HCT116 (cell line): ENCODE measurements around the gene HECTD2. TPM values are rescaled to one million over a fixed set of nuclear protein-coding genes. Genes with fewer than 3 reads are reported as not detected.

ENCODE experiments used
- ATAC-seq: fragments of 200-7000 bp; cut with Tn5 transposase; 2 replicates; pipeline ENCODE4 v1.9.1; 2020; ENCODE audit warnings: mild to moderate bottlenecking, moderate library complexity
- BruUV-seq: library from RNA; stranded (reverse); fragments of 400-500 nt; replicated peaks from 2 replicates; lab custom pipeline; 2021; lab: Mats Ljungman, UMichigan
- CTCF ChIA-PET: fragments of 300-600 bp; sonication (Branson Sonifier 250); formaldehyde crosslinking; loops from one replicate; lab custom pipeline; 2021; ENCODE audit warnings: antibody characterized with exemption; lab: Charles Lee
- POLR2A ChIA-PET: fragments of 300-600, 350-600 bp; sonication (Branson Sonifier 250); formaldehyde crosslinking; loops from one replicate; lab custom pipeline; 2021; ENCODE audit warnings: antibody characterized with exemption; lab: Charles Lee
- RAD21 ChIA-PET, 2 experiments: fragments of 300-600 bp; sonication (Branson Sonifier 250); formaldehyde crosslinking; loops; one replicate each; lab custom pipeline; 2023; ENCODE audit warnings: low total read pairs in 2 of 2; ENCODE audit not compliant: uncharacterized antibody in 2 of 2, unreplicated experiment in 2 of 2, low non-redundant PET in 1 of 2; lab: Charles Lee
- DNase-seq: peaks from one replicate; pipeline ENCODE4 v3.0.0-alpha.2; 2010; ENCODE audit warnings: low read depth, low spot score
- H2AFZ ChIP-seq: fragments of 200-600 bp; shearing (Covaris generic), sonication (generic); 2 replicates; pipeline ENCODE4 v1.6.1; 2017; ENCODE audit warnings: low read depth, mixed run types, mixed read lengths, antibody characterized with exemption, low read length; ENCODE audit not compliant: poor library complexity, severe bottlenecking
- H3K27ac ChIP-seq: 2 replicates; pipeline ENCODE4 v1.5.1; 2012; ENCODE audit warnings: low read depth, low read length
- H3K27me3 ChIP-seq: fragments of 200-600 bp; sonication (generic); 2 replicates; pipeline ENCODE4 v1.6.1; 2016; ENCODE audit warnings: mixed run types, low read length, mixed read lengths; ENCODE audit not compliant: insufficient read depth
- H3K36me3 ChIP-seq, 2 experiments: fragments of 200-500 bp in 1 of 2; fragments of 200-600 bp in 1 of 2; sonication (Bioruptor generic) in 1 of 2; sonication (generic) in 1 of 2; 2 replicates each; pipeline versions ENCODE4 v1.5.1 to v1.6.1; 2014 to 2016; ENCODE audit warnings: low read length in 2 of 2, inconsistent platforms in 1 of 2, mixed read lengths in 1 of 2, mixed run types in 1 of 2; ENCODE audit not compliant: insufficient read depth in 2 of 2, control insufficient read depth in 1 of 2
- H3K4me1 ChIP-seq, 2 experiments: fragments of 200-600 bp in 1 of 2; sonication (generic) in 1 of 2; 2 replicates each; pipeline versions ENCODE4 v1.5.1 to v1.6.1; 2012 to 2017; ENCODE audit warnings: low read length in 2 of 2, inconsistent platforms in 1 of 2, mild to moderate bottlenecking in 1 of 2, mixed read lengths in 1 of 2, mixed run types in 1 of 2, moderate library complexity in 1 of 2; ENCODE audit not compliant: insufficient read depth in 2 of 2, control insufficient read depth in 1 of 2
- H3K4me2 ChIP-seq: fragments of 200-600 bp; sonication (generic); 2 replicates; pipeline ENCODE4 v1.6.1; 2017; ENCODE audit warnings: mixed run types, low read length, mixed read lengths
- H3K4me3 ChIP-seq, 2 experiments: fragments of 200-600 bp in 1 of 2; sonication (generic) in 1 of 2; replicated peaks in 1 of 2; 2 replicates each; pipeline ENCODE4 v1.5.1; 2011 to 2016; ENCODE audit warnings: low read length in 2 of 2, control low read depth in 1 of 2, low read depth in 1 of 2, mild to moderate bottlenecking in 1 of 2, mixed read lengths in 1 of 2, mixed run types in 1 of 2
- H3K79me2 ChIP-seq: fragments of 200-600 bp; sonication (generic); 2 replicates; pipeline ENCODE4 v1.6.1; 2017; ENCODE audit warnings: mild to moderate bottlenecking, mixed run types, low read length, moderate library complexity, mixed read lengths; ENCODE audit not compliant: insufficient read depth
- H3K9ac ChIP-seq: fragments of 200-600 bp; sonication (generic); 2 replicates; pipeline ENCODE4 v1.6.1; 2016; ENCODE audit warnings: low read length, mixed read lengths
- H3K9me2 ChIP-seq: fragments of 200-600 bp; sonication (generic), shearing (Covaris generic); 2 replicates; pipeline ENCODE4 v1.6.1; 2017; ENCODE audit warnings: mixed run types, mild to moderate bottlenecking, moderate library complexity; ENCODE audit not compliant: insufficient read depth
- H3K9me3 ChIP-seq, 2 experiments: fragments of 200-500 bp in 1 of 2; fragments of 200-600 bp in 1 of 2; sonication (Bioruptor generic) in 1 of 2; sonication (generic) in 1 of 2; 2 replicates each; pipeline ENCODE4 v1.6.1; 2014 to 2017; ENCODE audit warnings: low read length in 2 of 2, mixed read lengths in 2 of 2, inconsistent platforms in 1 of 2, low read depth in 1 of 2, mild to moderate bottlenecking in 1 of 2, mixed run types in 1 of 2, moderate library complexity in 1 of 2; ENCODE audit not compliant: control insufficient read depth in 1 of 2, insufficient read depth in 1 of 2
- H4K20me1 ChIP-seq: fragments of 200-600 bp; sonication (generic), shearing (Covaris generic); 2 replicates; pipeline ENCODE4 v1.6.1; 2017; ENCODE audit warnings: mixed run types, mild to moderate bottlenecking, moderate library complexity; ENCODE audit not compliant: insufficient read depth
- CEBPB ChIP-seq: IDR thresholded peaks from 2 replicates; pipeline ENCODE4 v1.6.1; 2012; ENCODE audit warnings: low read depth
- CTCF ChIP-seq, 3 experiments: fragments of 200-600 bp in 1 of 3; sonication (generic) in 1 of 3; IDR thresholded peaks in 2 of 3; conservative IDR thresholded peaks in 1 of 3; 2 replicates each; pipeline ENCODE4 v1.5.1; 2012 to 2017; ENCODE audit warnings: low read depth in 2 of 3, low read length in 2 of 3, antibody characterized with exemption in 1 of 3, borderline replicate concordance in 1 of 3, control low read depth in 1 of 3, mild to moderate bottlenecking in 1 of 3, mixed read lengths in 1 of 3, mixed run types in 1 of 3, moderate library complexity in 1 of 3; ENCODE audit not compliant: insufficient read depth in 1 of 3
- EGR1 ChIP-seq: IDR thresholded peaks from 2 replicates; pipeline ENCODE4 v1.6.1; 2012; ENCODE audit warnings: low read depth
- ELF1 ChIP-seq: IDR thresholded peaks from 2 replicates; pipeline ENCODE4 v1.6.1; 2012; ENCODE audit warnings: low read depth, borderline replicate concordance
- EZH2phosphoT487 ChIP-seq: fragments of 200-600 bp; IDR thresholded peaks from 2 replicates; pipeline ENCODE4 v1.6.1; 2018; ENCODE audit warnings: antibody characterized with exemption, borderline replicate concordance
- FOSL1 ChIP-seq: IDR thresholded peaks from 2 replicates; pipeline ENCODE4 v1.6.1; 2012; ENCODE audit warnings: low read depth
- MAX ChIP-seq: IDR thresholded peaks from 2 replicates; pipeline ENCODE4 v1.6.1; 2012
- POLR2A ChIP-seq: IDR thresholded peaks from 2 replicates; pipeline ENCODE4 v1.7.0; 2011; ENCODE audit warnings: borderline replicate concordance; ENCODE audit not compliant: insufficient read depth, insufficient read length; ENCODE audit errors: extremely low read depth
- POLR2AphosphoS5 ChIP-seq: IDR thresholded peaks from 2 replicates; pipeline ENCODE4 v1.6.1; 2011; ENCODE audit warnings: mild to moderate bottlenecking, low read depth, low read length, moderate library complexity
- RAD21 ChIP-seq: IDR thresholded peaks from 2 replicates; pipeline ENCODE4 v1.6.1; 2012; ENCODE audit warnings: low read depth, mild to moderate bottlenecking
- SIN3A ChIP-seq: IDR thresholded peaks from 2 replicates; pipeline ENCODE4 v1.6.1; 2012; ENCODE audit warnings: low read depth
- SP1 ChIP-seq: IDR thresholded peaks from 2 replicates; pipeline ENCODE4 v1.6.1; 2012; ENCODE audit warnings: low read depth
- SRF ChIP-seq: IDR thresholded peaks from 2 replicates; pipeline ENCODE4 v1.6.1; 2012; ENCODE audit warnings: low read depth
- TCF7L2 ChIP-seq: IDR thresholded peaks from 2 replicates; pipeline ENCODE4 v1.7.0; 2011; ENCODE audit warnings: borderline replicate concordance, inconsistent platforms; ENCODE audit not compliant: insufficient read depth, insufficient read length; ENCODE audit errors: extremely low read depth
- YY1 ChIP-seq: IDR thresholded peaks from 2 replicates; pipeline ENCODE4 v1.6.1; 2011; ENCODE audit warnings: low read length, low read depth, moderate library complexity, mild to moderate bottlenecking; ENCODE audit not compliant: insufficient replicate concordance; ENCODE audit errors: extremely low read depth
- ZBTB33 ChIP-seq: IDR thresholded peaks from 2 replicates; pipeline ENCODE4 v1.6.1; 2011; ENCODE audit warnings: mild to moderate bottlenecking, low read length, moderate library complexity; ENCODE audit not compliant: insufficient replicate concordance; ENCODE audit errors: extremely low read depth
- ZFX ChIP-seq: fragments of 450-650 bp; IDR thresholded peaks from 2 replicates; pipeline ENCODE4 v1.6.1; 2017
- intact Hi-C: fragments of 100-400 bp; cut with micrococcal nuclease; formaldehyde crosslinking; loops from 2 replicates; pipeline ENCODE4 v1.10.0; 2022
- total RNA-seq: library from RNA; stranded (reverse); gene quantifications from one replicate; pipeline ENCODE4 v1.2.1, GENCODE V29; 2021; ENCODE audit not compliant: unreplicated experiment

Gene HECTD2
- total RNA-seq, 1 experiment from 2014 or later, result 3.0 TPM

- TF ChIP-seq FOSL1, result no peak
- no peak for TF ChIP-seq MAX
- no peak for TF ChIP-seq YY1
- ChIA-PET RAD21 (no interaction called here), CTCF (no interaction called here), POLR2A (no interaction called here)
- no peaks in the 10 kb centered on the region for H3K27me3 ChIP-seq
- no peak overlapping the region for H3K4me3 ChIP-seq
- H3K9ac ChIP-seq, result no peak overlapping the region
- H3K9me3 ChIP-seq, result no peaks in the 10 kb centered on the region
- no peaks in the 10 kb centered on the region for H3K9me2 ChIP-seq
- no TSS peak for BruUV-seq
- H3K27ac ChIP-seq, result no peak overlapping the region
- DNase-seq (no peak), ATAC-seq (no peak)
- H4K20me1 ChIP-seq, result no peaks in the 10 kb centered on the region
- peaks cover 0 to 2% of the 10 kb centered on the region in 2 experiments; a peak in 1 of 4 replicates for H3K4me1 ChIP-seq
- intact Hi-C loops, result no loop called here
- H3K79me2 ChIP-seq, result no peaks in the 10 kb centered on the region
- no peaks in the 10 kb centered on the region for H3K36me3 ChIP-seq
- no peak overlapping the region for H3K4me2 ChIP-seq
- H2AFZ ChIP-seq, result no peak overlapping the region
These were observed 135.7 kb downstream of the HECTD2 start for GRCh38 chr10:91545838-91546237.

- Histone ChIP-seq H3K27me3 (no peaks in the 10 kb centered on the region), H3K4me2 (no peak overlapping the region), H3K9me3 (no peaks in the 10 kb centered on the region), H3K9me2 (no peaks in the 10 kb centered on the region), H3K79me2 (no peaks in the 10 kb centered on the region), H3K4me1 (no peaks in the 10 kb centered on the region), H2AFZ (no peak overlapping the region), H3K4me3 (no peak overlapping the region), H3K36me3 (no peaks in the 10 kb centered on the region), H3K9ac (no peak overlapping the region), H4K20me1 (no peaks in the 10 kb centered on the region), H3K27ac (no peak overlapping the region)
- BruUV-seq, result no TSS peak
- DNase-seq, result no peak
- CTCF ChIA-PET, result interaction anchor here (0.8 kb wide), 1 partner anchor 10 kb away, joined by 3 read pairs; no protein-coding TSS in a partner anchor
- POLR2A ChIA-PET, result no interaction called here
- ATAC-seq, result no peak
- RAD21 ChIA-PET, result no interaction called here
- TF ChIP-seq EZH2phosphoT487 (no peak), ZFX (no peak), MAX (no peak), SIN3A (no peak), EGR1 (no peak), TCF7L2 (no peak), SP1 (no peak), YY1 (no peak), POLR2A (no peak), CTCF (IDR thresholded peaks at IDR 0.05 in 2 of 3, conservative IDR thresholded peaks at IDR 0.05 in 1 of 3; ENCODE audit: borderline replicate concordance in 1 of 3, insufficient read depth in 1 of 3, low read depth in 2 of 3, low read length in 2 of 3) (no peak), FOSL1 (no peak), ELF1 (no peak), POLR2AphosphoS5 (no peak), SRF (no peak), CEBPB (no peak), ZBTB33 (no peak), RAD21 (no peak)
- intact Hi-C loops, result no loop called here
These were observed 139.1 kb downstream of the HECTD2 start for GRCh38 chr10:91549262-91549661.
